Left renal pelvis (tissue), 4 donors: ENCODE results near the gene IP6K3. TPM values are rescaled to one million over a fixed set of nuclear protein-coding genes. Genes with fewer than 3 reads are reported as not detected.

ENCODE experiments used
- DNase-seq, 4 donors: peaks; one replicate each; pipeline ENCODE4 v3.0.0-alpha.2; 2013; ENCODE audit warnings: low read depth in 4 of 4, low spot score in 3 of 4
- polyA plus RNA-seq, 4 donors: library from polyadenylated mRNA; unstranded; fragments of 120-200 nt; gene quantifications; one replicate each; pipeline ENCODE4 v1.2.1, GENCODE V29; 2013; ENCODE audit not compliant: insufficient read length in 4 of 4

Gene IP6K3
- polyA plus RNA-seq, 4 donors, result 0.72 to 2.0 (median 1.1) TPM

DNA sequence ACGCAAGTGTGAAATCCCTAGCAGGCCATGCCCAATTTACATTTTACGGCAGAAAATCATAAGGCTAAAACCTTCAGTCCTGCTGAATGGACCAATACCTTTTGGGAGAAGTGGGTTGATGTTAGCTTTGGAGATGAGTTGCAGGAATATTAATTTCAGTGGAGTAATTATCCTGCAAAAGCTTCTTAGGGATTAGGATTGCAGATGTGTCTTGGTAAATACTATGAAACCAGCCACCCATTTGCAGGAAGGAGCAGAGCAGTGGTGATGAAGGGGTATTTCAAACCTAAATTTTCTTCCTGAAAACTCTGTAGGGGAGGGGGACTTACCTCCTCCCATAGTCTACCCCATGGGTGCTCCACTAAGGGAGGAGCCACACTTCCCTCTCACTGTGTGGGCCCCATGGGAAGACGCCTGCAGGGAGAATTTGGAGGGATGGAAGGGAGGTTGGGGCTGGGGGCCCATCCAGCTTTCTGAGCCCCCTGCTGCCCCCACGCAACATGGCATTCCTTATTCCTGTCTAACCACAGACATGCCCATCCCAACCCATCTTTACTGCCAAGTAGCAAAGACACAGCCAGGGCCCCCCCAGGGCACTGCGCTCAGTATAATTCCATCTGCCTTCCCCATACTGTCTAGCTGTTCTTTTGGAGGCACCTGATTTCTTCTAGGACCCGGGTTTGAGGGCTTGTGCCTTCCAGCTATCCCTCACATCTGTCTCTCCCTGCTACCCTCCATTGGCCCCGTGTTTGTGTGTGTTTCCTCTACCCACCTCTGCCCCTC is 20.6 kb downstream of the IP6K3 start:
- no peak for DNase-seq

GRCh38 chr6:33725222-33725621 is 21.5 kb downstream of the IP6K3 start:
- no peak for DNase-seq

- DNase-seq, result no peak
Observed at GRCh38 chr6:33724102-33725023, 22.3 kb downstream of the IP6K3 start.

- DNase-seq, result no peak
Observed at GRCh38 chr6:33723371-33724085, 23.2 kb downstream of the IP6K3 start.

DNA sequence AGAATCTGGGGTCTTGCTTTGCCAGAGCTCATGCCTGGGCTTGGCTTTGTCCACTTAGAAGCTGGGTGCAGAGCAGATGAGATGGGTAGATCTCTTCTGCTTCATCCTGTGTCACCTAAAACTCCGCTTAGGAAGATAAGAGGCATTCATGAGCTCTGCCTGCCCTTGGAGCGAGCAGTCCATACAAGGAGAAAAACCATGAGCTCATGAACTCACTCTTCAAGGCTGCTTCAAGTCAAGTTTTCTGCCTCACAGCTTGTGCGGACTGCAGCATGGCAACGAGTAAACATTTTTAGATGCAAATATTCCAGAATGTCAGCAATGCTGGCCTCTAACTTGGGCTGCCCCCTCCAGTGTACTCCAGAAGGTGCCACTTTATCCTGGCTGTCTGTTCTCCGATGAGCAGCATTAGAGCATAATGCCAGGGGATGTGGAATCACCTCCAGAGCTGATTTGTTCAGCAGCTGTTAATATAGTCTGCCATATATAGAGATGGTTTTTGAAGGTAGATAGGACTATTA is 24.5 kb downstream of the IP6K3 start:
- no peak for DNase-seq

- no peak for DNase-seq
Observed at GRCh38 chr6:33721508-33721907, 25.2 kb downstream of the IP6K3 start.

- no peak for DNase-seq
Observed at GRCh38 chr6:33720998-33721397, 25.7 kb downstream of the IP6K3 start.

DNA sequence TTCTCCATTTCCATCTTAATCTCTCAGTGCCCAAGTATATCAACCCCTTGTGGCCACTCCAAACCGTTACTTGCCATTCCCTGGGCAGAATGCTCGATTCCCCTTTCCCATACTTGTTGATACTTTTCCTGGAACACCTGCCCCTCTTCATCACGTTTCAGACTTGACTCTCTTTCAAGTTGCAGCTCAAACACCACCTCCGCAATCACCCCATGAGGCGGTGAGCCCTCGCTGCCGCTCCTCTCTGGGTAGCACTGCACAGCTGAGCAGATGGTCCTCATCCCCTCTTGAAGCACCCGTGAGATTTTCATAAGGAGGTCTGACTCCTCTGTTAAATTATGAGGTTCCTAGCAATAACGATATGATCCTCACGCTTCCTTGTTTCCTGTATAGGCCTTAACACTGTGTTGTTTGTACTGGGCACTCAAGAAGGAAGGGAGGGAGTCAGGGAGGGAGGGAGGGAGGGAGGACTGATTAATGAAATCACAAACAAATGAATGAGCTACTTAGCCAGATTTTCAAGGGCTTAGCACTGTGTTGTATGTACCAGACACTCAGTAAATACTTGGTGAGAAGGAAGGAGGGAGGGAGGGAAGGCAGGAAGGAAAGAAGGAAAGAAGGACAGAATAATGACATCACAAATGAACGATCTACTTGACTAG is 27.2 kb downstream of the IP6K3 start:
- no peak for DNase-seq

DNA sequence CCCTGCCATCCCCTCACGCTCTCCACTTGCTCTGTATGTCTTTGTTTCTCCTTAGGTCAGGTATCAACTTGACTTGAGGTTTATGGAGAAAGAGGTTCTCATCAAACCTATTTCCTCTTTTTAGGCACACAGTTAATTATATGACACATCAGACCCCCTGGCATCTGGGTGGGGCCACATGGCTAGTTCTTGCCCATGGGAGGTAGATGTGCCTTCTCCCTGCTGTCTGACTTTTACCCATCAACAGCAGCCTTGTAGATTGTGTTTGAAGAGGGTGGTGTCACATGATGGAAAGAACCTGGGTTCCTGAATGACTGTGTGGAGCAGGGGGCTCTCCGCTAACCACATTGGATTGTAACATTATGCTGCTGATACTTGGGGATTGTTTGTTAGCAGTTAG is 28.0 kb downstream of the IP6K3 start:
- no peak for DNase-seq

DNA sequence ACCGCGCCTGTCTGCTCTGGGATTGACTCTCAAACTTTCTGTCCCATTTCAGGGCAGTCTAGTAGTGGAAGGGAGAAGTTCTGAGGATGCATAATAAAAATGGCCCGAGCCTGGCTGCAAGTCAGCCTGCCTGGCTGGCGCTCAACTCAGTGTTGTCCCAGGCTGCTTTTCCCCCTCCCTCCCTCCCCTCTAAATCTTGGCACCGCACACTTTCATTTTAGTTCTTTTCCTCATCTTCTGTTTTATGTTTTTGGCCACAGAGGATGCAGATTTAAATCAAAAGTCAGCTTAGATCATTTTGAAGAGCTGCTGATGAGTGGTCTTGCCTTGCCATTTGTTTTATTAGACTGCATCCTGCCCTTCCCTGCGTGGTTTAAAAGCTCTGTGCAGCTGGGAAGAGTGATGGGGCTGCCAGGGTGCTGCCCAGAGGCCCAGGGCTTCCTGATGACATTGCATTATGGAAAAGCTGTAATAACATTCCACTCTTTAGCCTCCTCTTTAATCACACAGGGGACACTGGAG is 28.7 kb downstream of the IP6K3 start:
- DNase-seq, result no peak

- no peak for DNase-seq
Observed at GRCh38 chr6:33716890-33717632, 29.6 kb downstream of the IP6K3 start.

- DNase-seq, result no peak
Observed at GRCh38 chr6:33716379-33716778, 30.3 kb downstream of the IP6K3 start.

DNA sequence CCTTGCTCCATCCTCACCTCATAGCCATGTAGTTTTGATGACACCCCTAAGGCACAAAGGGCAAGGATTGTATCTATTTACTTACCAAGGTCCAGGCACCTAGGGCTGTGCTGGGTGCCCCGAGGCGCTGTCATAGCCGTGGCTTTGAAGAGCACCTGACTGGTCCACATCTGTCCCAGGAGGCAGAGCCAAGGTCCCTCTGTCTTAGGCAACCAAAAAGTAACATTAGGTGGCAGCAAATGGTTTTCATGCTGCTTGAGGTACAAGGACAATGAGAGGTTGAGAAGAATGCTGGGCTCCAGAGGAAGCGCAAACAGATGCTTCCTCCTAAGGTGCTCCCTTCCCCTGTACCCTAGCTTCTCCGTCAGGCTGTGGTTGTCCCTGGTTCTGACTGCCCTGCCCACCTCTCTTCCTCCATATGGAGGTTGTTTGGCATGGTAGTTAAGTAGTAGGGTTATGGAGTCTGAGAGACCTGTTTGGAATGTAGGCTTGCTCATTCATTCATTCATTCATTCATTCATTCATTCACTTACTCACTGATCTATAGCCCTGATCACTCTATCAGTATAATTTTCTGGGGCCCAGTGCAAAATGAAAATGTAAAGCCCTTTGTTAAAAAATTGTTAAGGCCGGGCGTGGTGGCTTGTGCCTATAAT is 32.2 kb downstream of the IP6K3 start:
- DNase-seq, result no peak

DNA sequence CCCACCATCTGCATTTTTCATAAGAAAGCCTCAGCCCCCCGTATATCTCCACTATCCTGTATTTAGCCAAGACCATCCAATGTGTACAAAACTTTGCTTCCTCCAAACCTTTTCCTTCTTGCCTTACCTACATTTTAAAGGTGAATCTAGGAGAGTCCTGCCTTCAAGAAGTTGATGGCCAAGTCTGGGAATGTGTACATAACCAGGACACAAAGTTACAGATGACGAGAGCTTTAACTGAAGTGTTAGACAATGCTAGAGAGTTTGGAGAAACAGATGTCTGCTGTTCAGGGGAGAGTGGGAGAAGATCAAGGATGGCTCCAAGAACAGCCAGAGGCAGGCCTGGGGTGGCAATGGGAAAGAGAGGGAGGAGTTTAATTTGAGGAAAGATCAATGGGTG is 32.9 kb downstream of the IP6K3 start:
- no peak for DNase-seq

DNA sequence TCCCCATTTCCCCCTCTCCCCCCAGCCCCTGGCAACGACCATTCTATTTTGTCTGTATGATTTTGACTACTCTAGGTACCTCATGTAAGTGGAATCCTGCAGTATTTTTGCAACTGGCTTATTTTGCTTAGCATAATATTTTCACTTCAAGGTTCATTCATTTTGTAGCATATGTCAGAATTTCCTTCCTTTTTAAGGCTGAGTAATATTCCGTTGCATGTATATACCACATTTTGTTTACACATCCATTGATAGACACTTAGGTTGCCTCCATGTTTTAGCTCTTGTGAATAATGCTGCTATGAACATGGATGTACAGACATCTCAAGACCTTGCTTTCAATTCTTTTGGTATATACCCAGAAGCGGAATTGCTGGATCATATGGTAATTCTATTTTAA is 33.8 kb downstream of the IP6K3 start:
- no peak for DNase-seq

DNA sequence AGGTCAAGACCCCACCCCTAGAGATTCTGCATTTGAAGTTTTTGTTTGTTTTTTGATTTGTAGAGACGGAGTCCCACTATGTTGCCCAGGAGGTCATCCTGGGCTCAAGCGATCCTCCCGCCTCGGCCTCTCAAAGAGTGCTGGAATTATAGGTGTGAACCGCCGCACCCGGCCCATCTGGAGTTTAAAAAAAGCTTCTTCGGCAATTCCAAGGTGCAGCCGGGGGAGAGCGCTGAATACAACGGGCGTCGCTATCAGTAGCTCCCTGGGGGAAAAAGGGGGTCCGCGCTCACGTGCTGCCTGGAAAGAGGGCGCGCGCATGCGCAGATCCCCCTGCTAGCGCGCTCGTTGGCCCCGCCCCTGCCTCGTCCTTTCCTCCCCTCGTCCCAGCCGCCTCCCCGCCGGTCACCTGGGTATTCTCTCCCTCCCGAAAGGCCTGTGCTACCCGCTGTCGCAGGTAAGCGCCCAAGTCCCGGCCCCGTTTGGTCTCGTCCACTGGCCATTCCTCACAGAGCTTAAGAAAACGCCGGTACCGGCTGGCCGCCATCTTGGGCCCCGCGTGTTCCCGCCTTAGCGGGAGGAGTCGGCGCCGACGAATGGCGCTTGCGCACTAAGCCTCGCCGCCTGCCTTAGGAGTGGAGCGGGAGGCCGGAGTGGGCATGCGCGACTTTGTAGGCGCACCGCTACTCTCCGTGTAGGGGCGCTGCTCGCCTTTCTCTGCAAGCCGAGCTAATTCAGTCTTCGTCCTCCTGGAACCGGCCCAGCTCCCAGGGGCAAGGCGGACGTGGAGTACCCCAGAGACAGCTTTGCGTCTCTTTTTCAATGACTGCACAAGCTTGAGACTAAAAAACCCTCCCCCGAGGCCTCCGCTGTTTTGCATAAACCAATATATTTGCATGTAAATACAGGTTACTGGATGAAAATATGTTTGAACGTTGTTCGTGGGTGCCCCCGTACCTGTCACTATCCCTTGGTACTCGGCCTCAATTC is 35.3 kb downstream of the IP6K3 start, which contains the start of gene UQCC2:
Gene UQCC2 (minus strand): TSS at position 561 of the 990 bp plus-strand sequence. CDS start 14 bp downstream, at position 547.
- peak; percentile 94 to 96 (median 94) for DNase-seq

DNA sequence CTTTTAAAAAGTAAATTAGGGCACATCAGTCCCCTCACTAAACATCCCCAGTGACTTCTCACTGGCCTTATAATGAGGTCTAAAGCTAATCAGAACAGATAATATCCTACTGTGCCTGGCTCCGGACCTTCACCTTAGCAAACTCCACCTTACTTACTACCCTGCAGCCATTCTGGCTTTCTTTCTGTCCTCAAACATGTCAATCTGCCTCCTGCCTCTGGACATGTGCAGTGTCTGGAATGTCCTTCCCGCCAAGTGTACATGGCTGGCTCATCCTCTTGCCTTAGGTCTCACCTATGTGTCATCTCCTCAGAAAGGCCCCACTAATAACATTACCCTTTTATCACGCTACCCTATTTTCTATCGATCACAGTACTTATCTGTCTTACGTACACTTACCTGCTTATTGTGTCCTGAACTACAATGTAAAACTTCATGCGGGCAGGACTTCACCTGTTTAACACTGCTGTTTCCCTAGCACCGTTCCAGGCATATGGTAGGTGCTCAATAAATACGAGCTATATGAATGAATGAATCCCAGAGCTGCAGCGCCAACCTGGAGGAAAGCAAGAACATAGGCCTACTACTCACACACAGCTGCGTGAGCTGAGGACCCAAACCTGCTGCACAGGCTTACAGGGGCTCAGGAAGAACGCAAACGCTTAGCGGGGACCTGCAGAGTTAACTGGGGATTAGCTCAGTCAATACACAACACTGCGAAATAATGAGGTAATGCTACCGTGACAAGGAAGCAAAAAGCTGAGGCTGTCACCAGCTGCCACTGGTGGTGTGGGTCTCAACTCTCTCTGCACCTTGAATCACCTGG is 36.2 kb downstream of the IP6K3 start:
- no peak for DNase-seq
